Urothelium cell line (cell line): ENCODE measurements around the gene YJEFN3.

Experiments
- DNase-seq: peaks from one replicate; pipeline ENCODE4 v3.0.0; 2011; ENCODE audit warnings: low spot score, mixed read lengths
- FAIRE-seq: peaks from 2 replicates; lab custom pipeline; 2011; peaks lifted over from hg19 to GRCh38; lab: Jason Lieb, UNC

Gene YJEFN3

GRCh38 chr19:19575411-19575810, 46.7 kb downstream of the YJEFN3 start:
- no peak for FAIRE-seq
- no peak for DNase-seq

- FAIRE-seq (no peak), DNase-seq (no peak)
These were observed 49.5 kb downstream of the YJEFN3 start for GRCh38 chr19:19578252-19578651.

- DNase-seq = no peak
- FAIRE-seq = no peak
These were observed 51.0 kb downstream of the YJEFN3 start for GRCh38 chr19:19579533-19580361.

- no peak for FAIRE-seq
- no peak for DNase-seq
These were observed 51.7 kb downstream of the YJEFN3 start for GRCh38 chr19:19580418-19580817.

GRCh38 chr19:19581391-19581790, 52.7 kb downstream of the YJEFN3 start:
- DNase-seq (no peak), FAIRE-seq (no peak)

- no peak for DNase-seq
- FAIRE-seq = no peak
These were observed 53.8 kb downstream of the YJEFN3 start for GRCh38 chr19:19582471-19582870.

- DNase-seq (no peak), FAIRE-seq (no peak)
These were observed 55.6 kb downstream of the YJEFN3 start for GRCh38 chr19:19584356-19584755.
